NCI-H82 (cell line): ENCODE measurements around the gene IQSEC3.

Source experiments
- DNase-seq: peaks from one replicate; lab custom pipeline; 2025; lab: John Stamatoyannopoulos, UW

IQSEC3 gene

DNA sequence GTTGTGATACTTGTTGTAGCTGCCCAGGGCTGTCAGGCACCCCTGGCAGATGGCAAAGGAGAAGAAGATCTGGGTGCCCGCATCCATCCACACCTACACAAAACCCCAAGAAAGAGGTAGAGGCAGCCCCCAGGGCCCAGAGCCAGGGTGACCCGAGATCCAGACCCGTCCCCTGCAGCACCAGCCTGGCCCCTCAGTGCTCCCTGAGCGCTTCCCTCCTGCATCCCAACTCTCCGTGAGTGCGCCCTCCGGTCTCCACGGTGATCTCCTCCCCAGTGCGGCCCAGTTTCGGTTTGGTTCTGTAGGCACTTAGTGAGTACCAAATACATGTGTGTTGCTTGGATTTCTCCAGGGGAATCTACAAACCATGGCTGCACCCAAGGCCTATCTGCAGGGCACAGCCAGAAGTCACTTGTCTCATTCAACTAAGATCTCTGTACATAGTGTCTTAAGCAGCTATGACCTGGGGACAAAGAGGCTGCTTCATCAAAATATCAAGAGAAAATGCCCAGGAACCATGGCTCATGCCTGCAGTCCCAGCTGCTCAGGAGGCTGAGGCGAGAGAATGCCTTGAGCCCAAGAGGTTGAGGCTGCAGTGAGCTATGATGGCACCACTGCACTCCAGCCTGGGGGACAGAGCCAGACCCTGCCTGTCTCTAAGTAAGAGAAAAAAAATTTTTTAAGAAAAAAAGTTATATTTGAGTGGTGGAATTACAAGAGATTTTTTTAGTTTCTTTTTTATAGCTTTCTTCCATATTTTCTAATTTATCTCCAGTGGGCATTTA lies 131.5 kb downstream of the IQSEC3 start:
- no peak for DNase-seq

- no peak for DNase-seq
These were observed 132.1 kb downstream of the IQSEC3 start for GRCh38 chr12:198705-199104.

GRCh38 chr12:201361-201760 lies 134.8 kb downstream of the IQSEC3 start:
- DNase-seq = no peak

DNA sequence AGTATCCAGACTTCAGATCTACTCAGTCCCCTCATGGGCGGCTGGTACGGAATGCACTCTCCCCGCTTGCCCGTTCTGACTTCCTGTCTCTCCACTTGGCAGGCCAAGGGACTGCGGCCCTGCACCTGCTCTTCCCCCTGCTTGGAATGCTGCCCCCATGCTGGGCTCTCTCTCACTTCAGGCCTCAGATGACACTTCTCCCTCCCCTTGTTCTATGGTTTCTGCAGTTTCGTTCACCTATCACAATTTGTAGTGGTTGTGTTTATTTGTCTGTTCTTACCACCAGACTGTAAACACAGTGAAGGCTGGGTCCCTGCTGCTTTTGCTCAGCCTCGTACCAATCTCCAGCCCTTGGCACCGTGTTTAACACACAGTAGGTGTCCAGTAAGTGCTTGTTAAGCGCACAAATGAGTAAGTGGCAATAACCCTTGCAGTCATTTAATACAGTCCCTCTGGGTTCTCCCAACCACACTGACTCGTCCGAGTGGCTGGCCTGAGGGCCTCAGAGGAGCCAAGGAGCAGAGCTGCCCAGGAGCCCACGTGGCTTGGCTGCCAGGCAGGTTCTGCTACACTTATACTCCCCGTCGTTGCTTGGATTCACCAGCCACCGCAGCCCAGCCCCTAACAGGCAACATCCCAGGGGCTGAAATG lies 135.6 kb downstream of the IQSEC3 start:
- no peak for DNase-seq

DNA sequence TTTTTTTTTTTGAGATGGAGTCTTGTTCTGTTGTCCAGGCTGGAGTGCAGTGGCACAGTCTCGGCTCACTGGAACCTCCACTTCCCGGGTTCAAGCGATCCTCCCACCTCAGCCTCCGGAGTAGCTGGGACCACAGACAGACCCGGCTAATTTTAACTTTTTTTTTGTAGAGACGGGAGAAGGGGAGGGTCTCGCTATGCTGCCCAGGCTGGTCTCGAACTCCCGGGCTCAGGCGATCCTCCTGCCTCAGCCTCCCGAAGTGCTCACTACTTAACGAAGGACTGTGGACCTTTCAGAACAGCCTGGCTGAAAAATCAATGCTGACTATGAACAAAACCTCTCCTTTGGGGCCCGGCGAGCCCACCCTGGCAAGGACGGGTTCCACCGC lies 136.5 kb downstream of the IQSEC3 start:
- no peak for DNase-seq

GRCh38 chr12:203462-204260 lies 137.1 kb downstream of the IQSEC3 start:
- peak; percentile 35 for DNase-seq

DNA sequence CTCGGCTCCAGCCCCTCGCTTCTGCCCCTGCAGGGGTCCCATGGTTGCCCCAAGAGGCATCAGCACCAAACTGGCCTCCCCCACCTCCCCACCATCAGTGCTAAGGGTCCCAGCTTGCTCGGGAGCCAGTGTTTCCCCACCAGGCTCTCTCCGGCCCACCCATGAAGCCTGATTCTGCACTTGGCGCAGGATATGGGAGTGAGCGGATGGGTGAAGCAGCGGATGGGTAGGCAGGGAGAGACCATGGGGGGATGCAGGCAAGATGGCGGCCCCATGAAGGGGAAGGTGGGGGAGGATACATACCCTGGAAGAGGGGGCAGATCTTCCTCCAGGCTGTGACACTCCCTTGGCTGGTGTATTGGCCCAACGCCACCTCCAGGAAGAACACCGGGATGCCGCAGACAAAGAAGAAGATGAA lies 137.7 kb downstream of the IQSEC3 start:
- DNase-seq = no peak

- DNase-seq = no peak
These were observed 138.5 kb downstream of the IQSEC3 start for GRCh38 chr12:205026-205425.

- DNase-seq = no peak
These were observed 140.3 kb downstream of the IQSEC3 start for GRCh38 chr12:206746-207440.

- DNase-seq = no peak
These were observed 141.2 kb downstream of the IQSEC3 start for GRCh38 chr12:207804-208203.

DNA sequence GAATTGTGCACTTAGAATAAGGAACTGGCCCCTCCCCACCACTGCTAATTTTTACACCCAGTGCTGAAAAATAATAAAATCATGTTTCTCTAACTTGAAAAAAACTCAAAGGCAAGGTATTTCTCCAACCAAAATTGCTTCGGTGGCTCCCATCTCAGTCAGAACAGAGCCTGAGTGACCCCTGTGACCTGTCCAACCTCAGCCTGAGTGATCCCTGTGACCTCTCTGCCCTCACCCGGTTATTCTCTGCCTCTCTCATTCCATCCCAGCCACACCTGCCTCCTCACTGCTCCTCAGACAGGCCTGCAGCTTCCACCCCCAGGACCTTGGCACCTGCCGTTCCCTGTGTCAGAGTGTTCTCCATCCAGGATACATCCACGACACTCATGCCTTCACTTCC lies 142.2 kb downstream of the IQSEC3 start:
- DNase-seq = no peak

- DNase-seq = no peak
These were observed 142.7 kb downstream of the IQSEC3 start for GRCh38 chr12:209246-209645.

GRCh38 chr12:209851-210250 lies 143.3 kb downstream of the IQSEC3 start:
- no peak for DNase-seq

DNA sequence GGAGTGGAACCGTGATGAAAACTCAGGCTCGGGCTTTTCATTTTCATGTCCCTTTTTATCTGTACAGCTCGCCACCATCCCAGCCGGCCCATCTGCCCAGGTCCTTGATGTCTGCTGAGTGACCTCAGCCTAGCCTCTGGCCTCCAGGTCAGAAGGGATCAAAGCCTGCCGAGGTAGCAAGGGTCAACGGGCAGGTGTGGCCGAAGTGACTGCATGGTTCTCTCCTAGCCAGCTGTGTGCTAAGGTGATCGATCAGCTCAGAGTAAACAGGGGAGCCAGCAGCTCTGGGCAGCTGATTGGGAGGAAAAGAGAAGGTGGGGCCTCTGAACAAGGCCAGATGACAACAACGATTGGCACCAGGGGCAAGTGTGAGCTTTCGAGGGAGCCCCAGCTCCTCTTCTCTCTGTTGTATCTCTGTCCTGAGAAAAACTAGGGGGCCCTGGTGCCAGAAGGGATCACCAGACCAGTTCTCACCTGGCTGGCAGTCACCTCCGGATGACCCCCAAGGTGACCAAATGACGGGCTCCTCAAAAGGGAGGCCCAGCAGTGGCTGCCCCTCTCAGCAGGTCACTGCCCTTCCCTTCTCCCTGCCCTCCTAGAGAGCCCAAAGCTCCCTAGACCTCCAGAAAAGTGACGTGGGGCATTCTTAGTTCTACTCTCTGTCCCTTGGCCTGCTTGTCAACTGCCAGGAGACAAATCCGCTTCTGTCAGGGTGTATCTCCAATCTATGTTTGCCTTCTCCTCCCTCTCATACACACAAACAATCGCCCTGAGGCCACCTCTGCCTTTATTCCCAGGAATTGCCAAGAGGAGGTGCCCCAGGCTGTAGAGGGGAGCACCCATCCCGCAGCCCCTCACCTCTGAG lies 143.9 kb downstream of the IQSEC3 start:
- DNase-seq = no peak

- no peak for DNase-seq
These were observed 144.5 kb downstream of the IQSEC3 start for GRCh38 chr12:211142-211465.

- no peak for DNase-seq
These were observed 145.3 kb downstream of the IQSEC3 start for GRCh38 chr12:211639-212414.

DNA sequence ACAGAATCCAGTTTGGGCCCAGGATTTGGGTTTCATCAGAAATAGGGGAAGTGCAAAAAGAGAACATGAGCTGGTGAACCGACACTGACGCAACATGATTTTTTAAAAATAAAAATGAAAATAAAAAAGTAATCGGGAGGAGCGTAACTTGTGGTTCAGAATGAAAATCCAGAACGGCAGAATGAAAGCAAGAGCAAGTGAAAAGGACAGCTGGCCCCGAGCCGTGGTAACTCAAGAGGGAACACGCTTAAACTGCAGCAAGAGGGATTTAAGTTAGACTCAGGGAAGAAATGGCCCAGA lies 145.8 kb downstream of the IQSEC3 start:
- no peak for DNase-seq

- no peak for DNase-seq
These were observed 146.4 kb downstream of the IQSEC3 start for GRCh38 chr12:212715-213526.

GRCh38 chr12:213527-213932 lies 147.0 kb downstream of the IQSEC3 start:
- DNase-seq = no peak
